Hematopoietic multipotent progenitor cell treated with erythropoietin and hydrocortisone succinate and interleukin-3 and kit ligand, for 17 days (in vitro differentiated cells): ENCODE results near the gene KRT80.

Experiments used
- DNase-seq: peaks from one replicate; pipeline ENCODE4 v3.0.0-alpha.2; 2015; ENCODE audit warnings: low spot score

Gene KRT80

GRCh38 chr12:52228931-52229330 lies 37.1 kb upstream of the KRT80 start:
- no peak for DNase-seq

GRCh38 chr12:52228366-52228765 lies 36.6 kb upstream of the KRT80 start:
- no peak for DNase-seq

- DNase-seq: no peak
Observed at GRCh38 chr12:52227606-52228166, 35.9 kb upstream of the KRT80 start.

GRCh38 chr12:52226446-52226845 lies 34.6 kb upstream of the KRT80 start:
- no peak for DNase-seq

- DNase-seq: no peak
Observed at GRCh38 chr12:52225752-52226151, 33.9 kb upstream of the KRT80 start.

- DNase-seq: no peak
Observed at GRCh38 chr12:52224151-52224550, 32.3 kb upstream of the KRT80 start.

- no peak for DNase-seq
Observed at GRCh38 chr12:52223406-52224039, 31.7 kb upstream of the KRT80 start.

GRCh38 chr12:52222692-52223091 lies 30.9 kb upstream of the KRT80 start:
- no peak for DNase-seq

GRCh38 chr12:52221912-52222457 lies 30.2 kb upstream of the KRT80 start:
- DNase-seq: peak; percentile 24

- DNase-seq: no peak
Observed at GRCh38 chr12:52221070-52221781, 29.4 kb upstream of the KRT80 start.

- no peak for DNase-seq
Observed at GRCh38 chr12:52220477-52220876, 28.7 kb upstream of the KRT80 start.

GRCh38 chr12:52218001-52218400 lies 26.2 kb upstream of the KRT80 start:
- no peak for DNase-seq

- no peak for DNase-seq
Observed at GRCh38 chr12:52217223-52217622, 25.4 kb upstream of the KRT80 start.

GRCh38 chr12:52216807-52217206 lies 25.0 kb upstream of the KRT80 start:
- no peak for DNase-seq

- no peak for DNase-seq
Observed at GRCh38 chr12:52216100-52216499, 24.3 kb upstream of the KRT80 start.

- no peak for DNase-seq
Observed at GRCh38 chr12:52215587-52216031, 23.8 kb upstream of the KRT80 start.

GRCh38 chr12:52214421-52214802 lies 22.6 kb upstream of the KRT80 start:
- no peak for DNase-seq

- DNase-seq: peak; percentile 39
Observed at GRCh38 chr12:52213564-52214420, 22.0 kb upstream of the KRT80 start.

- DNase-seq: no peak
Observed at GRCh38 chr12:52212701-52213563, 21.1 kb upstream of the KRT80 start.

GRCh38 chr12:52211716-52212585 lies 20.1 kb upstream of the KRT80 start:
- no peak for DNase-seq
